Stimulated activated CD4-positive, alpha-beta T cell treated with anti-CD3 and anti-CD28 coated beads, Interleukin-2, amount 100 ng/mL, for 24 hours (primary cell): ENCODE measurements around the gene AMFR.
A peak's percentile ranks its signal among the peaks of the same experiment; 100 is the strongest.

Experiments used
- DNase-seq, 2 donors: peaks; one replicate each; pipeline ENCODE4 v3.0.0-alpha.2; 2020

The AMFR gene

DNA sequence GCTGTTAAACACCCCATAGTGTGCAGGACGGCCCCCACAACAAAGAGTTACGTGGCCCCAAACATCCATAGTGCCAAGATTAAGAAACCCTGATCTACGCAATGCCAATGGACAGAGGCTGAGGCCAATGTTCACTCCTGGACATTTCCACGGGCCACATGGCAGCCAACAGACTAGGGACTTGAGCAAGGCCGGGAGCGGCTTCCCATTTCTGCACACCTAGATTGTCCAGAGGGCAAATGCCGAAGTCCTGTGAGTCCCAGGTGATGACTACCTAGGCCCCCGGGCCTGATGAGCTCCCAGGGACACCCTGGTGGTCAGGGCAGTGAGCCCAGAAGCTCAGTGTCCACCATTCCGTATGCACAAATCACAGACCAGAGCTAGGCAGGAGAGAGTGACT lies 95.5 kb downstream of the AMFR start:
- no peak for DNase-seq

DNA sequence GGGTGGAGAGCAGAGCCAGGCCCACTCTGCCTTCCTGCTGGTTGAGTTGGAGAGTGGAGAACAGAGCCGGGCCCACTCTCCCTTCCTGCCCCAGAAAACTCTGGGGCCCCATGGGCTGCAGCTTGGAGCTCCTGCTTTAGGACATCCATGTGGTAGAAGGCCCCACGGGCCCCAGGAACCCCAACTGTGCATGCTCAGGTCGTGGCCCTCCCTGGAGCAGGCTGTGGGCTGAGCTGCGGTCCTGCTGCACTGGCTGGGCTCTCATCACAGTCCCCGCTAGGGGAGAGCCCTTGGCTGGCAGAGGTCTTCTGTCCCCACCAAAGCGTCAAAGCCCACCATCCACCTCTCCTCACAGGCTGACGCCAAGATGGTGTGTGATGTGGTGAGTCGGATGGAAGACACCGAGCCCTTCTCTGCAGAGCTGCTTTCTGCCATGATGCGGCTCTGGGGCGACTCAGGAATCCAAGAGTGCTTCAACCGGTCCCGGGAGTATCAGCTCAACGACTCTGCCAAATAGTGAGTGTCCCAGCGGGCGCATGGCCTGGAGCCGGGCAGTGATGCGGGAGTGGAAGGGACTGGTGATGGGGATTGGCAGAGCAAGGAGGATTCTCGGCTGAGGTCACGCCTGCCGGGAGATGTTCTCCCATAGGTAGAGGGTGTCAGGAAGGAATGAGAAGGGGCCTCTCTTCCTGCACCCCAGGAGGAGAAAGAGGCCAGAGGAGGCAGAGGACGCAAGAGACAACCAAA lies 96.9 kb downstream of the AMFR start:
- DNase-seq = no peak

DNA sequence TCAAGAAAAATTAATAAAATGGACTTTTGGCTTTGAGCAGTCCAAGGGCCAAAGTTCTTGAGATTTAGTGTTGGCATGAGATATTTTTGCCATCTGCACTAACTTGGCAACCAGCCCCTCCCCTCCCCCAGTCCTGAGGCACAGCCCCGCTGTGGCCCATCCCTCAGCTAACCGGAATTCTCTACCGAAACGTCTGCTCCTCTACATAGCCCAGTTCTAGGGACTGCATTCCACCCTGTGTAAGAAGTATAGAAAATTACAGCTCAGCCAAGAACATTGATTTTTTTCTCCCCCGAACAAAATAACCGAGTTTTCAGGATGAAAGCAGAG lies 97.5 kb downstream of the AMFR start:
- no peak for DNase-seq

DNA sequence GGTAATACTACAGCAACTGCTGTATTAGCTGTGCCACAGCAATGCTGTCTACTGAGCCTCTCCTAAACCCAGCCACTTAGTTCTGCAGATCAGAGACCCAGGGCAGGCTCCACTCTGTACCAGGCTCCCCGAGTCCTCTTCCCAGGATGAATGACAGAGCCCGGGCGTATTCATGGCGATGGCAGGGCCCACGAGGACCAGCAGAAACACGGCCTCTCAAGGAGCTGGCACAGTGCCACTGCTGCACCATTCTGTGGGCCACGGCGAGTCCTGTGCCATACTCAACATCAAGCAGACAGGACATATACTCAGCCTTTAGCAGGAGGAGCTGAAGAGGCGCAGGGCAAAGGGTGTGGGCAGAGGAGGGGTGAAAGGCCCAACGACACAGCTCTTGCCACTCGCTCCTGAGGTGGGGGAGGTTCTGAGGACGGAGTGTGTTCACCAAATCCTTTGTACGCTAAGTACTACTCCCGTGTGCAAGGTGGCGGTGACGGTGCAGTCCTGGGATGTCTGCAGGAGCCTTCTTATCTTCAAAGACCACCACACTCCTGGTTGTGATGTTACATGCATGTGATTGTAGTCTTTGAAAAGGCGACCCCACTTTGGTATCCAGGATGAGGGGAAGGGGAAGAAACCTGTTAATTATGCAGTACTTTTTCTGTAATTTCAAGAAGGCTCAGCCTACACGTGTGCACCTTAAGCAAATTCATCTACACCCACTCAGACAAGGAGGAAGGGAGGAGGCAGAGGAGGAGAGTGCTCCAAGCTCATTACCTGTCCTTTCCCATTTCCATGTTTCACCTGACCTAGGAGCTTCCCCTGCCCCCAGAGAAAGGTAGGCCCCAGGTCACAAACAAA lies 98.0 kb downstream of the AMFR start:
- no peak for DNase-seq

DNA sequence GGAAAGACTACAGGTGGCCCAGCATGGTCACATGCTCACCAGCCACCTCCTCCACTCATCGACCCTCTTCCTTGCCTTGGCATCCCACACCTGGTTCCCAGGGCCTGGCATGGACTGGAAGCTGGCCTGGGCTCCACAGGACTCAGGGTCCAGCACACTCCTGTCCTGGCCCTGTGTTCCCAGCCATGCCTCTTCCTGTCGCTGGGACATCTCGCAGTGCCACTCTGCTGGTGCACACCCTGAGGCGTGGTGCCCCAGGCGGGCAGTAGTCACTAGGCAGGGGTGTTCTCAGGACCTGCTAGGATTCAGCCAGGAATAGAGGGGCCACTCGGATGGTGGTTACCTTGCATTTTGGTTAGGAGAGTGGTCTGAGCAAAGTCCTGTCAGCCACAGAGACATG lies 99.4 kb downstream of the AMFR start:
- DNase-seq = no peak

DNA sequence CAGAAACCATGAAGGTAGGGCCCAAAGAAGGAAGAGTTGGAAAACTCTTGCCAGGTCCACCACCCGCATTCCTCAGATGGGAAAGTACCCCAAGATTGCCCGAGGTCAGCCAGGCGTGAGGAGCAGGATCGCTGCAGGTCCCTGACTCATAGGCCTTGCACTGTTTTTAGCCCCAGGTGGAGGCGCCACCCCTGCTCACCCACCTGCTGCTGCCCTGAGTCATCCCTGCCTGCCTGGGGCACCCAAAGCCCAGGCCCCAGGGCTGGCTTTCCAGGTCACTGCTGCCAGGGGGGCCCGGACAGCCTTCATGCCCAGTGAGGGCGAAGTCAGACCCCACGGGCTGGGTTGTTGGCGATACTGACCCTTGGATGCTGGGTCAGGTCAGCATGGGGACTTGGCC lies 100.9 kb downstream of the AMFR start:
- DNase-seq = no peak

DNA sequence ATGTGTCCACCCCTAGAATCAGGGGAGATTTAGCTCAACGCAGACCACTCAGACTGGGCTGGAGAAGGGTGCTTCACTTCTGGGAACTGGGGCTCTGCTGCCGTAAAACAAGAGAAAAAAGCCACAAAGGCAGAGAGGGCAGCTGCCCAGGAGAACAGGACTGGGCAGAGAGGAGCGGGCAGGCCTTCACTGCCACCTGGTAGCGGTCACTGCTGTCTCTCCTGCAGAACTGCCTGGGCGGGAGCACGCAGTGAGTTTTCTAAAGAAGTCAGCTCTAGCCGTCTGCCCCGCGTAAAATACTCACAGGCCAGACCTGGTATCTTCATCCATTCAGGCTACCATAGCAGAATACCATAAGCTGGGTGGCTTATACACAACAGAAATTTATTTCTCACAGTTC lies 103.8 kb downstream of the AMFR start:
- no peak for DNase-seq

DNA sequence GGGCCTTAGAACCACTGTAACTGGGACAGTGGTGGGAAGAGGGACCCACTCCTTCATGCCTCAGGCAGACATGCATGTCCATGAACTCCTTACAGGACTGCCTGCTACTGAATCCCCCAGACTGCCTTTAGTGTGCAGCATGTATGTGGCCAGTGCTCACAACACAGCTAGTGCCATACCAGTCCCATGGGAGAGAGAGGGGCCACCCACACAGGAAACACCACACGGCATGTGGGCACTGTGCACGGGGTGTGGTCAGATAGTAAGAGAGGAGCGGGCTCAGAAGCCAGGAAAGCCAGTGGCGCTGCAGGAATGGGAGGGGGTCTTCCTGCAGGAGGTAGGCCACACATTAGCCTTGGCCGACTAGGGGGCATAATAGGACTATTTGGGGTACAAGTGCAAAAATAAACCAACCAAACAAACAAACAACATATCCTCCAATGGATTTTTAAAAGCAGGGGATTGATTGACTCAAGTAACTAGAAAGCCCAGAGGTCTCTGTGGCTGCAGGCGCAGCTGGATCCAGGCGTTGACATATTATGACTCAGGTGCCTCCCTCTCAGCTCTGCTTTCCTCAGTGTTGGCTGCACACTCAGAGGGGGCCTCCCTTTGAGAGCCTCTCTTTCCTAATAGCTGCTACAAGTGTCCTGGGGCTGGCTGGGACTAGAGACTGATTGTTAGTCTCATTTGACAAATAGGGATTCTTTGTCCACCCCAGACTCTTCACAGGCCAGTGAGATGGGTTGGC lies 104.4 kb downstream of the AMFR start:
- DNase-seq = no peak

DNA sequence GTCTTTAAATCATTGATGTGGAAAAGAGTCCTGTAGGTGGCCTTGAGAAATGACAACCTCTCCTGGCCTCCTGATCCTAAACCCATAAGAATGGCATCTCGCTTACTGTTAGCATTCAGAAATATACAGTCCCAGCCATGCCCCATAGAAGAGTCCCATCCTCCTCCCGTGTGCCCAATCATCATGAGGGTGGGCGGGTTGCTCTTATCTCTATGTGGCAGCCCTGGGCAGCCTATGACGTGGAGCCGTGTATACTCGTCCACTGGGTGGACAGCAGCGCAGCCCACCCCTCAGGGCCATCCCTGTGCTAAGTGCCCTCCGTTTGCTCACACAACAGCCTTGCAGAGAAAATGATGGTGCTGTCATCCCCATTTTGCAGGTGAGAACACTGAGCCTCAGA lies 105.3 kb downstream of the AMFR start:
- no peak for DNase-seq

DNA sequence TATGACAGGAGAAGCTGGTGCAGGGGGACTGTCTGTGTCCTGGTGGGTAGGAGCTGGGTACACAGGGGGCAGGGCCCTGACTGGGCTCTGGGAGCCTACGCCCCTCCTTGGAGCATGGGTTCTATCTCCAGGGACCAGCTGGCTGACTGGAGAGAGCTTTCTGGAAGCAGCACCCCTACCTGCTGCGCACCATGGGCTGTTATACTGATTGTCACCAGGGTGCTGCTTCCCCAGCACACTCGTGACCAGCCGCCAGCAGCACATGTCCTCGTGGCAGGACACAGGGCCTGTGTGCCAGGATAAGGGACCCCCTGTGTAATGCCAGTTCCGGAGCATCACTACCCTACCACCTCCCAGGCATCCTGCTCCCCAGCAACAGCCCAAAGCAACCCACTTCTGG lies 106.0 kb downstream of the AMFR start:
- no peak for DNase-seq

DNA sequence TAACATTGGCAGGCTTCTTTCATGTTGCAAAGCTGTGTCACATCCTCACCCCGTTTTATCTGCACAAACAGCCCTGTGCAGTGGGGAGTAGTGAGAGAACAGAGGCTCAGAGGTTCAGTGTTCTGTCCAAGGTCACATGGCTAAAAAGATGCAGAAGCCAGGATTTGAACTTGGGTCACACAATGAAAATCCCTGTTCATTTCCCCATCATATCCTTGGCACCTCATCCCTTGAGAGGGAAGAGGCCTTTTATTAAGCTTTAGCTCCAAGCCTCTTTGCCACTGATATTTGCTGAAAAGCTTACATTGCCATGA lies 106.6 kb downstream of the AMFR start:
- DNase-seq = no peak

DNA sequence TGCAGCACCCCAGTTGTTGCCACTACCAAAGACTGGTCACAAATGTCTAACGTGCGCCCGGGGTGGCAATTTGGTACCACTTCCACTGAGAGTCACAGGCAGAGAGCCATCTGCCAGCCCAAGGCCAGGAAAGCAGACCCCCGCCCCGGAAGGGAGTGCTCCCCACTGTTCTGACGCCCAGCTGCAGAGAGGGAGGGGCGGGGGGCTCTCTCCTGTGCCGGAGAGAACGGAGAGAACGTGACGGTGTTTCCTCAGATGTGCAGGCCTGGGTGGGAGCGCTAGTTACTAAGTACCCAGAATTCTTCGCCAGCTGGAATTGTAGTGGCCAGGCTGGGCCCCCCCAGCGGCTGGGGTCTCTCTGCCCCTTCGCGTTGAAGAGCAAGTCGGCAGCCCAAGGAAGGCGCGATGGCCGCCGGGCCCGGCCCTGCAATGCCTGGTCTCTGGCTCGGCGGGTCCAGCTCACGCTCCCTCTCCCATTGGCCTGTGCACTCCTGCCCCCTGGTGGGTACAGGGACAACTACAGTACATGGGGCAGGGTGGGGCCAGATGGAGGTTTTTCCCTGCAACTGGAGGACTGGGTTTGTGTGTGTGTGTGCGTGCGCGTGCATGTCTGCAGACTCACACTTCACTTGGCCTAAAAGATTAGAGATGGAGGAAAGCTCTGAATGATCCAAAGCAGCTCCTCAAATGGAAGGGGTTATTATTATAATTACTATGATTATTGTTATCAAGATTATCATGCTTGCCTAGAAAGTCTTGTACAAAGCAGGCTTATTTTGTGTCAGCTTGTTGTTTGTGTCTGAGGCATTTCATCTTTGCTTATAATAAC lies 107.1 kb downstream of the AMFR start:
- peak; percentile 81 to 84 for DNase-seq

DNA sequence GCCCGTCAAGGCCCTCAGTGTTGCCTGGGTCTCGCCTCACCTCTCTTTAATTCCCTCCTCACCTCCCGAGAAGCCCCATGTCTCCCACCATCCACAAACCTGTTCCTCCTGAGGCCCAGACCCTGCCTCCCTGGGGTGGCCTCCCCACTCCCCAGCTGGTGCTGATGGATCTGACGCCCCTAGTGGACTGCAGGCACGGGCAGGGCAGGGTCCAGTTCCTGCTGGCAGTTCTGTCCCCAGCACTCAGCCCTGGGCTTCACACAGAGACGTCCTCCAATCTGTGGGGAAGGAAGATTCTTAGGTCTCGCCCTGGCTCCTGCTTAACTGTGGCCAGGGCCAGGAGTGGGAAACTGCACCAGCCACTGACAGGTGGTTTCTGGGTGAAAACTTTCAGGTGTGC lies 108.8 kb downstream of the AMFR start:
- no peak for DNase-seq

DNA sequence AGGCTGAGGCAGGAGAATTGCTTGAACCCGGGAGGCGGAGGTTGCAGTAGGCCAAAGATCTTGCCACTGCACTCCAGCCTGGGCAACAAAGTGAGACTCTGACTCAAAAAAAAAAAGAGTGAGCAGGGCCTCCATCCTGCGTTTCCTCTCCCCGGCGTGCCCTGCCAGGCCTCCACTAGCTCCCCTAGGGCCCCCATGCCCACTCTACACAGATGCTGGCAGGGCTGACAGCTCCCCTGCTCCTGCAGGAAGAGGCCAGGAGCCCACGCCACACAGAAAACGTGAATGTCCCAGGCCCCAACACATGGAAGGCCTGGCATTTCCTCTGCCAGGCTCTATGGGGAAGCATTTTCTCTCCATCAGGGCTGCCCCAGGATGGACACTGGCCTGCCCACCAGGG lies 109.4 kb downstream of the AMFR start:
- no peak for DNase-seq

DNA sequence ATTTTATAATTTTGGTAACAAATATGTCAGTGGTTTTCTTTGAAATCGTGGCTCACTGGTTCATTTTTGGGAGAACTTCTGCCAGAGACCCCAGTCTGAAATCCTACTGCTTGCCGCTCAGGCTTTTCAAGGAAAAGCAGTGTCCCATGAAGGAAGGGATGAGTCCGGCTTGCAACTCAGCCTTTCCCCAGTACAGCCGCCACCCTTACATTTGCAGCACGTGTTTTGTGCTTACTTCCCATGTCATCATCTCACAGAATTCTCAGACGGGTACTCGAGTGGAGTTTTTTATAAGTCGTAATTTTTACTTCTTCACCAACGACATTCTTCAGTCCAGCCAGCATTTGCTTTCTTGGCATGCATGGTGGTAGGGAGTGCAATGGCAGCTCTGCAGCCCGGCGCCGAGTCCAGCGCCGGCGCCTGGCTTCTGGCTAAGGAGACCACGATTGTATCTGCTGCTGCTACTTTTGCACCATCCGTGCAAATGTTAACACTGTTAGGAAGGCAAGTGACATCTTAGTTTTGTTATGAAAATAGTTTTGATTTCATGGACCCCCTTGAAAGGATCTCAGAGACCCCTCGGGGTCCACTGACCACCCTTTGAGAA lies 111.0 kb downstream of the AMFR start:
- DNase-seq = no peak

DNA sequence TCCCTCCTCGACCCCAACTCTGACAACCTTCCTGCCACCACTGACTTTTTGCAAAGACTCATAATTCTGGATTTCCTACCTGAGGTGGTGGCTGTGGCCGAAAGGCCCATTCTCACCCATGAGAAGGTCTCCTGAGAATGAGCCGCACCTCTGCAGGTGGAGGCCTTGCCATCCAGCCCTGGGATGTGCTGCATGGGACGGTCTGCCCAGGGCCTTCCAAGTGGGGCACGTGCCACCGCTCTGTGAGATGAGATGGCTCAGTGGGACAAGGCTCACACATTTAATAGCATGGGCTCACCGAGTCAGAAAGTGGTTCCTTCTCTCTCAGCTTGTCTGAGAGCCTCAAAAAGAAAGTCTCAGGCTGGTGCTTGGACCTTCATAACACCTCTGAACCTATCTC lies 112.8 kb downstream of the AMFR start:
- DNase-seq = no peak

DNA sequence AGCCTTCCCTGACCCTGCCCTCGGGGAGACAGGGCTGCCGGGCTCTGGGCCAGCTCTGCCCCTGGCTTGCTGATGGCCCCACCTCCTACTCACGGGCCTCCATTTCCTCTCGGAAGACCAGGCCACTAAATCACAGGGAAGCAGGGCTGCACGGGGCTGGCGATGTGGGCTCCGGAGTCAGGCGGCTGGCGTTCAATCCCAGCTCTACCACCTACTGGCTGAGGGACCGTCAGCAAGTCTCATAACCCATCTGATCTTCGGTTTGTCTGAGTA lies 113.4 kb downstream of the AMFR start:
- DNase-seq = no peak
